ENCODE measurements around the gene KRTAP16-1. TPM values are rescaled to one million over a fixed set of nuclear protein-coding genes. Genes with fewer than 3 reads are reported as not detected.

KRTAP16-1 gene
- total and polyA plus RNA-seq, 2 of the 8 experiments (the other 6 are each of a cell fraction or from before 2014, with no cell fraction given), result not detected

DNA sequence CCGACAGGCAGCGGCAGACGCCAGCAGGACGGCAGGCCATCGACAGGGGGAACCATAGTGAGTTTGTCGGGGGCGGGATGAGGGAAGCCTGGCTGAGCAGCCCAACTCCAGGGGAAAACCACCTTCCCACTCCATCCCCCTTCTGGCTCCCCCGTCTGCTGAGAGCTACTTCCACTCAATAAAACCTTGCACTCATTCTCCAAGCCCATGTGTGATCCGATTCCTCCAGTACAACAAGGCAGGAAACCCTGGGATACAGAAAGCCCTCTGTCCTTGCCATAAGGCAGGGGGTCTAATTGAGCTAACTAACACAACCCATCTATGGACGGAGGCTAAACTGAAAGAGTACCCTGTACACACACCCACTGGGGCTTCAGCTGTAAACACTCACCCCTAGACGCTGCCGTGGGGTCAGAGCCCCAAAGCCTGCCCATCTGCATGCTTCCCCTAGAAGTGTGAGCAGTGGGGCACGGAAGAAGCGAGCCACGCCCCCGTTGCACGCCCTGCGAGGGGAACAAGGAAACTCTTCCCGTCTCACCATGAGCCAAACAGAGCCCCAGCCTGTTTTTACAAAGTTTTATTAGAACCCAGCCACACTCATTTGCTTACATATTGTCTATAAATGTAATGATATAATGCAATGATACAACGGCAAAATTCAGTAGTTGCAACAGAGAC is 10.5 kb downstream of the KRTAP16-1 start:
- H2AK5ac ChIP-seq (ENCODE audit: low read depth, low read length), result no peak overlapping the region
- no peak overlapping the region for H4K5ac ChIP-seq (ENCODE audit: insufficient read length, low read depth, low read length)
- H3K9ac ChIP-seq (replicated peaks in 1 of 4; ENCODE audit: extremely low read depth in 1 of 4, low read depth in 3 of 4, low read length in 3 of 4), result no peak overlapping the region
- H3K27me3 ChIP-seq (replicated peaks in 1 of 4; ENCODE audit: control insufficient read depth in 3 of 4, extremely low read depth in 1 of 4, insufficient read depth in 3 of 4, low read length in 3 of 4), result no peaks in the 10 kb centered on the region; a peak in 1 of 7 replicates
- no peak overlapping the region for H2BK15ac ChIP-seq (ENCODE audit: low read length)
- H3K56ac ChIP-seq (replicated peaks; ENCODE audit: insufficient read length, low read depth, low read length), result no peak overlapping the region
- H2BK5ac ChIP-seq (ENCODE audit: low read depth, low read length), result no peak overlapping the region
- H3K18ac ChIP-seq (ENCODE audit: extremely low read depth, low read length), result no peak overlapping the region
- no peaks in the 10 kb centered on the region for H3K79me1 ChIP-seq (ENCODE audit: low read depth, low read length)
- H3K14ac ChIP-seq (ENCODE audit: insufficient read length), result no peak overlapping the region
- H3K79me2 ChIP-seq (ENCODE audit: control insufficient read depth in 1 of 2, insufficient read depth in 2 of 2, low read length in 2 of 2), result no peaks in the 10 kb centered on the region
- H2BK20ac ChIP-seq (ENCODE audit: low read length), result no peak overlapping the region
- H3K27ac ChIP-seq (ENCODE audit: low read depth, low read length), result no peak overlapping the region
- H3K23me2 ChIP-seq (ENCODE audit: low read depth, low read length), result no peaks in the 10 kb centered on the region
- H2BK120ac ChIP-seq (replicated peaks; ENCODE audit: low read depth, low read length), result no peak overlapping the region
- H3K9me3 ChIP-seq (ENCODE audit: insufficient read depth in 2 of 2, low read depth in 1 of 2, low read length in 1 of 2), result no peaks in the 10 kb centered on the region; a peak in 1 of 4 replicates
- ChIA-PET CTCF (ENCODE audit: partially characterized antibody) (no interaction called here), POLR2A (ENCODE audit: partially characterized antibody) (no interaction called here)
- DNase-seq (ENCODE audit: low read depth in 1 of 2, low spot score in 2 of 2), result no peak
- no peaks in the 10 kb centered on the region; a peak in 1 of 7 replicates for H3K4me1 ChIP-seq (replicated peaks in 1 of 4; ENCODE audit: control insufficient read depth in 3 of 4, insufficient read depth in 4 of 4, low read length in 3 of 4)
- no peak overlapping the region for H3K4ac ChIP-seq (replicated peaks; ENCODE audit: insufficient read length, low read depth, low read length)
- H2AFZ ChIP-seq (ENCODE audit: low read length), result no peak overlapping the region
- no peak overlapping the region for H2BK12ac ChIP-seq (ENCODE audit: low read depth, low read length)
- no peak overlapping the region for H3K4me2 ChIP-seq (ENCODE audit: insufficient read depth in 1 of 2, low read depth in 2 of 2, low read length in 2 of 2)
- WGBS, 2 experiments (ENCODE audit: extremely low coverage in 1 of 2, insufficient coverage in 1 of 2, insufficient read length in 1 of 2, insufficient replicate concordance in 2 of 2, low coverage in 1 of 2, low lambda C conversion rate in 2 of 2, missing lambda C conversion rate in 1 of 2), result 89% methylated on average over 20 of the region's 20 CpGs; no CpG with 5 or more reads in 1 of the 2 experiments
- H3K23ac ChIP-seq (ENCODE audit: insufficient read length), result no peak overlapping the region
- H4K91ac ChIP-seq (replicated peaks; ENCODE audit: insufficient read length, low read length), result no peak overlapping the region
- no peaks in the 10 kb centered on the region for H4K20me1 ChIP-seq (replicated peaks in 1 of 2; ENCODE audit: control insufficient read depth in 1 of 2, insufficient read depth in 2 of 2, low read length in 2 of 2)
- H4K8ac ChIP-seq (ENCODE audit: extremely low read depth, insufficient read depth, low read length), result no peak overlapping the region
- no peak overlapping the region for H3K4me3 ChIP-seq (ENCODE audit: extremely low read depth in 1 of 4, insufficient read depth in 2 of 4, low read depth in 3 of 4, low read length in 4 of 4)
- FAIRE-seq, result no peak
- H3K36me3 ChIP-seq (ENCODE audit: control insufficient read depth in 2 of 4, insufficient read depth in 4 of 4, low read length in 3 of 4), result no peaks in the 10 kb centered on the region
